Neutrophil (primary cell): ENCODE data around the gene TAS2R1.

Experiments
- H3K27ac ChIP-seq: fragments of 200-600 bp; sonication (generic); 2 replicates; pipeline ENCODE4 v1.5.1; 2016; ENCODE audit warnings: mild to moderate bottlenecking, moderate library complexity
- H3K27me3 ChIP-seq: fragments of 200-600 bp; sonication (generic); 2 replicates; pipeline ENCODE4 v1.6.0; 2016; ENCODE audit warnings: mild to moderate bottlenecking
- H3K36me3 ChIP-seq: fragments of 200-600 bp; sonication (generic); 2 replicates; pipeline ENCODE4 v1.5.1; 2017
- H3K4me1 ChIP-seq, 2 experiments: fragments of 200-600 bp in 1 of 2; sonication (generic) in 1 of 2; 1 replicate in 1 of 2; 2 replicates in 1 of 2; pipeline versions ENCODE4 v1.5.1 to v1.6.1; 2013 to 2016; ENCODE audit warnings: low read depth in 1 of 2, low read length in 1 of 2, mild to moderate bottlenecking in 1 of 2, moderate library complexity in 1 of 2; ENCODE audit not compliant: control insufficient read depth in 1 of 2, insufficient read depth in 1 of 2
- H3K4me3 ChIP-seq, 2 experiments: fragments of 200-600 bp in 1 of 2; sonication (generic) in 1 of 2; 1 replicate in 1 of 2; 2 replicates in 1 of 2; pipeline ENCODE4 v1.5.1; 2013 to 2016; ENCODE audit warnings: low read depth in 1 of 2, low read length in 1 of 2, mild to moderate bottlenecking in 1 of 2, moderate library complexity in 1 of 2
- H3K9me3 ChIP-seq: fragments of 200-600 bp; sonication (generic); 2 replicates; pipeline ENCODE4 v1.5.1; 2016
- CTCF ChIP-seq: fragments of 200-600 bp; sonication (generic); IDR thresholded peaks from 2 replicates; pipeline ENCODE4 v1.5.1; 2016; ENCODE audit warnings: antibody characterized with exemption

The TAS2R1 gene

GRCh38 chr5:9627541-9627940, 2.6 kb downstream of the TAS2R1 start:
- no peak for TF ChIP-seq CTCF
- Histone ChIP-seq H3K4me1 (no peaks in the 10 kb centered on the region), H3K27ac (no peak overlapping the region), H3K36me3 (no peaks in the 10 kb centered on the region), H3K27me3 (no peaks in the 10 kb centered on the region), H3K9me3 (no peaks in the 10 kb centered on the region), H3K4me3 (no peak overlapping the region)

GRCh38 chr5:9626955-9627354, 3.2 kb downstream of the TAS2R1 start:
- no peak overlapping the region for H3K4me3 ChIP-seq
- no peak for TF ChIP-seq CTCF

DNA sequence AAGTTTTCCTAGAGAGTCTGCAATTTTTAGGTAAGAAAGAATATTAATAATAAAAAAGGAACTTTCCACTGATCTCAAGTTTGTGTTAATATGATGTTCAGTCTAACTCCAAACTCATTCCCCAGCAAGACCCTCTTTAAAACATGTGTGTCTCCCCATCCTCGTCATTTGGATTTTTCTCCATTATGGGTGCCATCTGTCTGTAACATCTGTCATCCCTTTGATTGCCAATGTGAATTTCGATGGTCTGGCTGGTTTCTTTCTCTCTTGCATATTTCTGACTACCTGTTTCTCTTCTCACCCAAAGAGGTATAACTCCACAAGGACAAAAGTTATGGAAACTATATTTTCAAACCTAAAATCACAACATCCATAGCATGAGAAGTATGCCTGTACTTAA, 4.4 kb downstream of the TAS2R1 start:
- no peaks in the 10 kb centered on the region for H3K36me3 ChIP-seq
- no peak overlapping the region for H3K27ac ChIP-seq
- no peak overlapping the region for H3K4me3 ChIP-seq
- H3K9me3 ChIP-seq, result no peaks in the 10 kb centered on the region
- H3K27me3 ChIP-seq, result no peaks in the 10 kb centered on the region
- no peak for TF ChIP-seq CTCF
- H3K4me1 ChIP-seq, result no peaks in the 10 kb centered on the region

More at GRCh38 chr5:9626955-9627354, 3.2 kb downstream of the TAS2R1 start:
- Histone ChIP-seq H3K4me1 (no peaks in the 10 kb centered on the region), H3K27ac (no peak overlapping the region), H3K36me3 (no peaks in the 10 kb centered on the region), H3K27me3 (no peaks in the 10 kb centered on the region), H3K9me3 (no peaks in the 10 kb centered on the region)

DNA sequence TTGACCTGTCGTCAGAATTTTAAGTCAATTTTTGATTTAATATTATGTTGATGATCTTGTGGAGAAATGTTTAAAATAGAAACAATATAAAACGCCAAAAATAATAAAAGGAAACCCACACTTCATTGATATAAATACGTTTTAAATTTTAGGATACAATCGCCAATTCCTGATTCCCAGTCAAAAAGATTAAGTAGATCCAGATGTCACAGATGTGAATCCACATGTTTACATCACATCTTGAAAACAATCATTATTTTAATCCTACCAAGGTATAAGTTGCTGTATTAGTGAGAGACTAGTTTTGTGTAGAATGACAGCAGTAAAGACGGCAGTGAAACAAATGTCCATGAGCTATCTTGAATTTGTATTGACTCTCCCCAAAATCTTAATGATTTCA, 4.9 kb downstream of the TAS2R1 start:
- Histone ChIP-seq H3K4me3 (no peak overlapping the region), H3K27ac (no peak overlapping the region), H3K27me3 (no peaks in the 10 kb centered on the region), H3K36me3 (no peaks in the 10 kb centered on the region), H3K9me3 (no peaks in the 10 kb centered on the region), H3K4me1 (no peaks in the 10 kb centered on the region)
- no peak for TF ChIP-seq CTCF

- TF ChIP-seq CTCF, result no peak
- no peak overlapping the region for H3K4me3 ChIP-seq
- H3K27me3 ChIP-seq, result no peaks in the 10 kb centered on the region
- no peaks in the 10 kb centered on the region for H3K4me1 ChIP-seq
- H3K9me3 ChIP-seq, result no peaks in the 10 kb centered on the region
- no peaks in the 10 kb centered on the region for H3K36me3 ChIP-seq
- H3K27ac ChIP-seq, result no peak overlapping the region
These were observed 5.8 kb downstream of the TAS2R1 start for GRCh38 chr5:9624196-9624947.
